ENCODE results near the gene PPP6R2.

GRCh38 chr22:50435291-50436014 is 92.3 kb downstream of the PPP6R2 start:
- TF ChIP-seq CTCF (IDR thresholded peaks at IDR 0.05) (no peak), POLR2A (IDR thresholded peaks at IDR 0.05) (no peak)
